Measurements from ENCODE around the gene DLX1.
"Not testable (repeated sequence)": the region's sequence is repeated elsewhere in the genome, so short reads cannot be mapped to it uniquely, and the experiment has no call there.

The DLX1 gene

DNA sequence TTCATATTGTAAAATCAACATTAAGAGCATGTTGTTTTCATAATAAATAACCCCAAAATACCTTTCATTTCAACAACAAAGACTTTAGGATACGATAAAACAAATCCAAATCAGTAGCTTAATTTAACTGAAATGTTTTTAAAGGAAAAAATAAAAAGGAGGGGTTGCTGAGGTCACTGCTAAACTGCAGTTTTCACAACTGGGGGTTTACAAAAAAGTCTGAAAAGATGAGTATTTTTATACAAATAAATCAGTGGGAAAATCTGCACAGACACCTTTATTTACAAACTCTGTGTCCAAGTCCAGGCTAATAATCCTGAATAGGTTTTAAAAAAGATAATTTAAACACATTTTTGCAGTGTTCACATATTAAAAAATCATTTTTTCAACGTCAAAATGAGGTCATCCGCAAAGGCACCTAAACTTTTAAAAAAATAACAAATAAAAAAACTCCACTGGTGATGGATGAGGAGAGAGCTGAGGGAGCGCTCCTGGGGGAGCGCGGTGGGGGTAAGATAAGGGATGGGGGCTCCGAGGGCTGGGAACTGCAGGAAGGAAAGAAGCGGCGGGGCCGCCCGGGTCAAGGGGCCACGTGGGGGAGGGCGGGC, 14.3 kb downstream of the DLX1 start:
- no peak for DNase-seq

DNA sequence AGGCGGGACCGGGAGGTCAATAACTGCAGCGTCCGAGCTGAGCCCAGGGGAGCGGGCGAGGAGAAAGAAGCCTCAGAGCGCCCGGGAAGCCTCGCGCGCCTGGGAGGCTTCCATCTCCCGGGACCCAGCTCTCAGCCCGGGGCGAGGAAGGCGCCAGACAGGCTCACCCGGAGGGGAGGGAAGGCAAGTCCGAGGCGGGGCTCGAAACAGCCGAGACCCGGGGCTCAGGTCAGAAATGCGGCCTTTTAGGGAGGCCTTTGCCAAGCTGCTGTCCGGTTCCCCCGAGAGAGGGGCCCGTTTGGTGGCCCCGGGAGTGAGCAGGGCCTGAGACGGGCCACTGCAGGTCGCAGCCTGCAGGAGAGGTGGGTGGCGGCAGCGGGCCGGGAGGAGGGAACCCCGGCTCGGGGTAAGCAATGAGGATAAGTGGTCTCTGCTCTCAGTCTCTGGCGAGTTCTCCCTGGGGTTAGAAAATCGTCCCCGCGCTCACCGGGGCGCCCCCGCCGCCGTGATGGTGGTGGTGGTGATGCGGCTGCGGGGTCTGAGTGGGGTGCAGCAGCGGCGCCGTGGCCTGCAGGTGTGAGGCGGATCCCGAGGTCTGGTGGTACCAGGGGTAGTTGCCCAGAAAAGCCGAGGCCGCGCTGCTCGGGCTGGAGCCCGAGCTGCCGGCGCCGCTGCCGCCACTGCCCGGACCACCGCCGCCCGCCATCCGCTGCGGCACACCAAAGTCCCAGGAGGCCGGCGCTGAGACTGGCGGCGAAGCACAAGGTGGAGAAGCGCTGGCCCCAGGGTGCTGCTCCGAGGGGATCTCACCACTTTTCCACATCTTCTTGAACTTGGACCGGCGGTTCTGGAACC, 15.0 kb downstream of the DLX1 start:
- DNase-seq: peak in 2 of 6 experiments; percentile 26 to 42

DNA sequence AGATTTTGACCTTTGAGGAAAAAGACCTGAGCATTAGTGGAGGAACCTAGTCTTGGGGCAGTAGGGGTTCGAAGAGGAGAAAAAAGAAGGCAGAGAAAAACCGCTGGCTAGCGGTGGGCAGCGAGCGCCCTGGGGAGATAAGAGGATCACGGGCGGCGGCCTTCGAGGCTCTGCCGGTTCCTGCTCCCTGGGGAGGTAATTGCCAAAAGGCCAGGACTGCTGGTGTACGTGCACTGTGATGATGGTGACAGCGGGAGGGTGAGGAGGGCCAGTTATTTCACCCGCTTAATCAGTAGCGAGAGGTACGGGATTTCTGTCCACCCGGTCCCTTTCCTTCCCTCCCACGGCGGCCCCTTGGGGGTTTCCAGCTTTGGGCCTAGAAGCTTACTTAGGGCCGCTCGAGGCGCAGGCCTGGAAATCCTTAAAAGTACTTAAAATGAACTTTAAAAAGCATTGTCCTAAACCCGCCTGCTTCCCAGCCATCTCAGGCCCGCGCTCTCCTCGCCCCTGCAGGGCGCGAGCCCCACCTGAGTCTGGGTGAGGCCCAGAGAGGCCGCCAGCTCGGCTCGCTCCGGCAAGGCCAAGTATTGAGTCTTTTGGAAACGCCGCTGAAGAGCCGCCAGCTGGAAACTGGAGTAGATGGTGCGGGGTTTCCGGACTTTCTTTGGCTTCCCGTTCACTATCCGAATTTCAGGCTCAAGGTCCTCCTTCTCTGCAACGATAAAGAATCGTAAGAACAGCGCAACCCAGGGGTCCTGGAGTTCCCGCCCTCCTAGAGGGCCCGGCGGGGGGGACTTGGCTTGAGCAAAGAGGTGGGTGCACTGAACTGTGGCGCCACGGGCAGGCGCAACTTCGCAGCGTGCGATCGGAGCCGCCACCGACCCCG, 15.9 kb downstream of the DLX1 start:
- DNase-seq: peak in 3 of 6 experiments; percentile 34 to 65 (median 57)

DNA sequence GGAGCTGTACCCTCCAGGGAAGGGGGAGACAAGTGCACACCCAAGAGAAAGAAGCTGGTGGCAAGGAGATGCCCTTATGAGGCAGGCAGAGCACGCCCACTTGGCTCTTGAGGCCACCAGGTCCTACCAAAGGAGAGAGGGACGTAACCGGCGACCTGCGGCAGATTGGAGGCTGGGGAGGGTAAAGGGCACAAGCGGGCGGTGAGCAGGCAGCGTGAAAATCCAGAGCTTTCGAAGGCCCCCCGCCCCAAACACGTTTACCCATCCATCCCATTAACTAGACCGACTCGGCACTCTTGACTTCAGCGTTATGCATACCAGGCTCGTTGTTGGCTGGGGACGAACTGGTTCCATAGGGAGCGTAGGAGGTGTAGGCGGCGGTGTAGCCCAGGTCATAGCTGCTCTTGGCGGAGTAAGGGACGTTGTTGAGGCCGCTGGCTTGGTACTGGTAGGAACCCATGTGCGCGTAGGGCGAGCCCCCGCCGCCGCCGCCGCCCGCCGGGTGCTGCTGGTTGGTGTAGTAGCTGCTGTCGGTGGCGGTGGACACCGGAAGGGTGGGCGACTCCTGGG, 16.6 kb downstream of the DLX1 start:
- DNase-seq: peak in 3 of 6 experiments; percentile 48 to 73 (median 57)

DNA sequence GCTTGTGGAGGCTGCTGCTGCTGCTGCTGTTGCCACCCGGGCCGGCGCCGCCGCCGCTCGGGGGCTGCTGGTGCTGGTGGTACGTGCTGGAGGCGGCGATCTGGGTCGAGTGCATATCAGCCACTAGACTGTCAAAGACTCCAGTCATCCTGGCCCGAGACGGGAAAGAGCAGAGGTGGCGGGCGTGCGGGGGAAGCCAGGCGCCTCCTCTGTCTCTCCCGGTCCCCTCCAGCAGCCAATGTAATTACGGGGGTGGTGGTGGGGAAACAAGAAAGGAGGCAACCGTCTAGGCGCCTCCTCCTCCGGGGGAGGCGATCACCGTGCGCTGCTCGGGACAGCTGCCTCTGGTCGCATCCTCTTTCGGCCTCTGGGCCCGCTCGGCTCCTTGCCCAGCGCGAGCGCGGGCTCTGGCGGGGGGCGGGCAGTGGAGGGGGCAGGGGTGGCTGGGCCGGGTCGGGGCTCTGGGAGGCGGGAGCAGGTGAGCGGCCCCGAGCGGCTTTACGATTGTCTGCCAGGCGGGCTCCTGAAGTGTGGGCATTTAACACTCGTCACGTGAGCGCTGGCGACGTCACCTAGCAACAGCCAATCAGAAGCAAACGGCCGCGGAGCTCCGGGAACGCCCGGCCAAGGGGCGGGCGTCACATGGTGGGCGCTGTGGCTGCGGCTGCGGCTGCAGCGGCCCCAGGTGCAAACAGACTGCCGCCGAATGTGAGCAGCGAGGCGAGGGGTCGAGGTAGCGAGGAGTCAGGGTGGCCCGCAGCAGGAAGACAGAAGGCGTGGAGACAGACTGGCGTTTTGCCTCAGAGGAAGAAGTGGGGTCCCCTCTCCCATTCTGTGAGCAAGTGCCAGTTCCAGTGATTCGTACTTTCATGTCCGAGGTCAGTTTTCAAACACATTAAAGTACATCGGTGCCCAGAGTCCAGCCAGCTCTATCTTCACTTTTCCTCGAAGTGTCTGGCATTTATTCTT, 17.4 kb downstream of the DLX1 start, which contains the start of gene DLX2:
DLX2 (minus strand) TSS at position 510 of the 969 bp plus-strand sequence; CDS start at position 148, 362 bp downstream.
- peak in 4 of 6 experiments; percentile 32 to 73 (median 42) for DNase-seq

DNA sequence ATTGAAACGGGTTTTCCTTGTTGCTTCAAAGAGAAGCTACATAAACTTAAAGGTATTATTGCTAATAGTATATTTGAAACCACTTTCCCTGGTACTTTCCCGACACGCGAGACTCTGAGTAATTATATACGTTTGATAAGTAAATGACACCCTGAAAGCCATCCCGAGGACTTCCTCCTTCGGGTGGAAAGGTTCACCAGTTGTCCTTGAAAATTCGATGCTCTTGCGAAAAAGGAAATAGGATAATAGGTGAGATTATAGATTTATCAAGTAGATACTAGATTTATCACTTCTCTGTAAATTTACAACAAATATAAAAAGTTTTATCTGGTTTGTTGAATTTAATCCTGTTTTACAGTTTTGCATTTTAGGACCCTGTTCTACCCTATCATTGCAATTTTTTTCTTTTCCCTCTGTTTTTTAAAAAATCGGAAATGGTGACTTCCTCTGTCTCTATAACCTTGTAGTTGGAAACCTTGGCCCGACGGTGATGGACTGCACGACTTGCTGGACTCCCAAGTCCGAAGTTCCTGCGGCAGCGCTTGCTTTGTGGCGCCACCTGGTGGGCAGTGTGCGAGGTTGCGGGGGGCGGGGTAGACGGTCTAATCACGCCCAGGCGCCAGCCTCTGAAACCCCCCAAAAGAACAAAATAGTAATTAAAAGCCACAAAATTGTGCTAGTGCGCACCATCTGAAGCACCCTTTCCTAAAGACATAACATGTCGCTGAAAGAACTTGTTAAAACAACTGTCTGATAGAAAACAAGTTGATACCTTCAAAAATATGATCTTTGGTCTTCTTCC, 18.4 kb downstream of the DLX1 start:
- peak; percentile 19 to 68 (median 52) for DNase-seq

DNA sequence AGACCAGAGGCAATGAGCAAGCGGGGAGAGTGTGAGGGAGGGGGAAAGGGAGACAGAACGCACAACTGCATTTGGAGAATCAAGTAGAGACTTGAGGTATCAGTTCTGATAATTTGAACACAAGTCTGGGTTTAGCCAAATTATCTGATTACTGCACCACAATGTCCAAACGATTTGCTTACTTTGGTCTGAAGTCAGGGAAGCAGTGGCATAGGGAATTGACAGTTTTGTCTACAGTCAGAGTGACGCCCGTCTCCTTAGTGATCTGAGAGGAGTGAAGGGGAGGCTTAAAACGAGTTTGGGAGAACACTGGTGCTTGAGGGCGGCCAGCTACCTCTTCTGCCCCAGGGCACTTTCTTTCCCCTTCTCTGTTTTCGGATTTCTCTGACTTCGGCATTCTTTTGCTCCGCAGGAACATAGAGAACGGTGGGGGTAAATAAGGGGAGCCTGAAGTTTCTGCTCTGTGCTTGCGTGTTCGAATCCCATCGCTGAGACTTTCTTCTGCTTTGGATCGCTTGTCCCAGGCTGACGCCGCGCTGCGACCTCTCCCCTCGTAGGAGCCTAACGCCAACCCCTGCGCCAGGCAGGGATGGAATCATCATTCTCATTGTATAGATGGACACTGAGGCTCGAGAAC, 20.3 kb downstream of the DLX1 start:
- no peak for DNase-seq

DNA sequence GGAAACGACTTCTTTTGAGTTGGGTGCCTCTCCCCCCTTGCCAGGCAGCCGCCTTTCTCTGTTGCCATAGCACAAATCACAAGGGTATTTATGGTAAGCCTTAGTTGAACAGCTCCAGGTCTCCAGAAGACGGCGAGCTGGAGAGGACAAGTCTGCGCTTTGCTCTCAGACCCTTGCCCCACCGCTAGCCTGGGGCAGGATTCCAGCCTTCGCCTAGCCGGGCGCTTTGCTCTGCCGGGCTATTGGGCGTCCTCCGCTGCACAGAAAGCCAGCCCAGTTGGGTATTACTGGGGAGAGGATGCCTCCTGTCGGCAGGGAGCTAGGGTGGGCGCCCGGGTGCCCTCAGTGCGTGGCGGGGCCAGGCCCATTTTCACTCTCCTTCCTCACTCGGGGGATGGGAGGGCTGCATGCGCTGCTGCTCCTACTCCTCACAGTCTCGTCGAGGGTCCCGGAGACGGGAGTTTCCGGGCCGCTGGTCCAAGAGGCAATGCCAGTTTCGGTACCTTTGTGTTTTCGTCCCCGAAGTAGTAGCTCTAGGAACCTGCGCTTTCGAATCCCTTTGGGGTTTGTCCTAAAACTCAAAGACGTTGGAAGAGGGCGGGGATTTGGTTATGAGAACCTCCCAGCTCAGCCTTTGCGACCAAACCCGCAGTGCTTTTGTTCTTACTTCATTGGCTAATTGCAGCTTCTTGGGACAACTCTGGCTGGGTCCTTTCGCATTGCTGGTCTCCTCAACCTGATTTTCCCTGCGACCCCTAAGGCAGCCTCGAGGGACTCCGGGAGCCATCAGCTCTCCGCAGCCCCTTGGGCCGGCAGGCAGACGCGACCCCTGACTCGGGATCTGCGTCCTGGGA, 21.0 kb downstream of the DLX1 start:
- peak in 3 of 6 experiments; percentile 19 to 65 (median 32) for DNase-seq

DNA sequence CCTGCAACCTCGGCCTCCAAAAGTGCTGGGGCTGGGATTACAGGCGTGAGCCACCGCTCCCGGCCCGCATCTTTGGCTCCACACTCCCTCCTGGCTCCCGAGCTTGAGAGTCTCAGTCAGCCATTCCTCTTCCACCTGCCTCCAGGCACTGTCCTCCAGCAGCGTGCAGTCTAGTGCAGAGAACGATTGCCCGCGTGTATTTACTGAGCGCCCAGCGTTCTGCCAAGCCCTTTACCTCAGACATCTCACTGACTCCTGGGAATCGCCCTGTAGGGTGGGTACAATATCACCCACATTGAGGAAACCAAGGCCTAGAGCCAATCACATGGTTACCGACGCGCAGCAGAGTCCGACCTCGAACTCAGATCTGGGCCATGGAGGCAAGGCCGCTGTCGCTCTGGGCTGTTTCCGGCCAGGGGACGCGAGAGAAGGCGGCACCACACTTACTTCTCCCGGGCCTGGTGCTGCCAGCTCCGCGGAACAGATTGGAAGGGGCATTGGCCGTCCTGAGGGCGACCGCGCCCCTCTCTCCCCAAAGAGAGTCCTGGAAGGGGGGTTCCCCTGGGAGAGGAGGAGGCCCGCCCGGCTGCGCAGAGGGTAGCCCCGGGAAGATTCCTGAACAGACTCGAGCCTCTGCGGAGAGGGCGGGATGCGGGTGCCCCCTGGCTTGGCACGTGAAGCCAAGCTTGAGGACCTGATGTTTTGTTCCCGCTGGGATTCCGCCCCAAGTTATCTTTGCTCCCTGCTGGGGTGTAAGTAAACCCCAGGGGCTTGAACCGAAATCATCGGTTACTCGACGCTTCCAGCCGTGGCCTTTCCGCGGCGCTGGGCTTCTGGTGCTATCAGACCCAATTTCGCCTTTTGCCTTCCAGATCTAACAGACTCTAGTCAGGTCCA, 22.6 kb downstream of the DLX1 start:
- peak in 1 of 6 experiments; percentile 42 for DNase-seq

DNA sequence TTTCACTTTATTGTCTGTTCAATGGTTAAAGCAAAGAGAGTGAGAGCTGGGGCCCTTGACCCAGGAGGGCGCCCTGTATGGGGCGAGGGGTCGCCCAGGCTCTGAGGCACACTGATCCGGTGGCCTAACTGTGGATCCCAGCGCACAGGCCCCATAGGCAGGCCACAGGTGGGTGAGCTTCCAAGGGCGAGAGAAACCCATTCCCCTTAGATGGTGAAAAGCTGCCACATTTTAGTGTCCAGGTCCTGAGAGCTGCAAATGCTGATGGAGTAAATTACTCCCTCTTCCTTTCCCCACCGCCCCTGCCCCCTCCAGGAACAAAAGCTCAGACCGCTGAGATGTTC, 23.3 kb downstream of the DLX1 start:
- DNase-seq: no peak

DNA sequence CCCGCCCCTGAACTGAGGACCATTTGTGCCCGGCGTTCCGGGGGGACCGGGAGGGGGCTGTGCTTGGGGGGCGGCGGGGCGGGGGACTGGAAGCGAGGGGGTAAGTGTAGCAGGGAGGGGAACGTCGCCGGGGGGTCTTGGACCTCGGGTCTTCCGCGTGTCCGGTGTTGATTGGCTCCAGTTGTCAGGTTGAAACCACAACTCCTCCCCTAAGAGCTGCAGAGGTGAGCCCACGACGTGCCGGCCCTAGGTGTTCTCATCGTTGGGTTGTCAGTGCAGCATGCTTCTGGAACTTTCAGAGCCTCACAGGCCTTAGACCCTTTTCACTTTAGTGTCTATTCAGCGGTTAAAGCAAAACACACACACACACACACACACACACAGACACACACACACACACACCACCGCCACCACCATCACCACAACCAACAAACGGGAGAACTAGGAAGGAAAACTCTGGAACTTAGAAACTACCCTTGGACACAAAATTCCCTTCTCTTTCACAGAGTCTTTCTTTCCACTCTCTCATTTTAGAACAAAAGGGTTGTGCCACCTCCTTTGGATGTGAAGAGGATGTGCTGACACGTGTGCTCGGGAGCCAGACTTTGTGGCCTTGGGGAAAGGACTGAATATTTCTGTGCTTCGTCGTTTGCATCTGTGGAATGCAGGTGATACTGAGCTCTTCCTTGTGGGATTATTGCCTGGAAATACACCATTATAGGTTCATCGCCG, 24.1 kb downstream of the DLX1 start:
- no peak for DNase-seq

DNA sequence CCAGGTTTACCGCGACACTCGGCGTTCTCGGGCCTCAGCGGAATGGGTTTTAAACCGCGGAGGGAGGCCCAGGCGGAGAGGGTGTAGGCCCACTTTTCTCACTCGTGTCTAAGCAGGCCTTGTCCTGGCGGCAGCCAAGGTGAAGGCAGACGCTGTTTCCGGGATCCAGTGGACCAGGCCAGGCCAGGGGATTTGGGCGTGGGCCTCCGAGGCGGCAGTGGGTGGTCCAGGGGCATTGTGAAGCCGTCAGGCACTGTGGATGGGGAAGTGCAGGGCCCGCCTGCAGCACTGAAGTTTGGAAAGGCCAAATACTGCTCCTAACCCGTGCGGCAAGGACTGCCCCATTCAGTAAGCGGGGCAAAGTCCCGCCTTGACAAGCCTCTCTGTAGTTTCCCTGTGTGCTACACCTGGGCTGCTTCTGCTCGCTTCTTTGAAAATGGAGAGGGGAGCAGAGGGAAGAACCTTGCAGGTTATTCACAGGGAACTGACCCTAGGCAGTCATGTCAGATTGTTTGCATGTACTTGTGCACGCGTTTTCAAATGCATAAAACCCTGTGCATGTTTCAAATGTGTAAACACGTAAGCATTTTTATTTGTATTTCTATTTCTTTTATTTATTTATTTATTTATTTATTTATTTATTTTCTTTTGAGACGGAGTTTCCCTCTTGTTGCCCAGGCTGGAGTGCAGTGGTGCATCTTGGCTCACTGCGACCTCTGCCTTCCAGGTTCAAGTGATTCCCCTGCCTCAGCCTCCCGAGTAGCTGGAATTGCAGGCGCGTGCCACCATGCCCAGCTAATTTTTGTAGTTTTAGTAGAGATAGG, 24.9 kb downstream of the DLX1 start:
- no peak for DNase-seq

DNA sequence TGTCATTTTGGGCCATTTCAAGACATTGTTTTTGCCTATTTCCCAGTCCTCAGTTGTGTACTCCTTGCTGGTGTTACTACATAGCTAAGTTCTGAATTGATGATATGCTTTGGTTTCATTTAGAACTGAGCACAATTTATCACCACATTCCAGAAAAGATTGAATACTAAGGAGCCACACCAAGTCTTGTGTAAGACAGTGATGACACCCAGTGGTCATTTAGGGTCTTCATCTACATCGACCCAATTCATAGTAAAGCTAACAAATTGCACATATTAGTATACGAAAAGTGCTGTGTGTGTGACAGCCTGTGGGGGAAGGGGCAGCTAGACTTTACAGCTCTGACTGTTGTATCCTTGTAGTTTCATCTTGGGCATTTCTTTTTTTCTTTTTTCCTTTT, 28.3 kb downstream of the DLX1 start:
- DNase-seq: no peak

DNA sequence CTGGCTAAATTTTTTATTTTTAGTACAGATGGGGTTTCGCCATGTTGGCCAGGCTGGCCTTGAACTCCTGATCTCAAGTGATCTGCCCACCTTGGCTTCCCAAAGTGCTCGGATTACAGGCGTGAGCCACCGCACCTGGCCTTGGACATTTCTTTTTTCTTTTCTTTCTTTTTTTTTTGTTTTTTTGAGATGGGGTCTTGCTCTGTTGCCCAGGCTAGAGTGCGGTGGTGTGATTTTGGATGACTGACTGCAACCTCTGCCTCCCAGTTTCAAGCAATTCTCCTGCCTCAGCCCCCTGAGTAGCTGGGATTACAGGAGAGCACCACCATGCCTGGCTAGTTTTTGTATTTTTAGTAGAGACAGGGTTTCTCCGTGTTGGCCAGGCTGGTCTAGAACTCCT, 28.9 kb downstream of the DLX1 start:
- DNase-seq: not testable (repeated sequence)

DNA sequence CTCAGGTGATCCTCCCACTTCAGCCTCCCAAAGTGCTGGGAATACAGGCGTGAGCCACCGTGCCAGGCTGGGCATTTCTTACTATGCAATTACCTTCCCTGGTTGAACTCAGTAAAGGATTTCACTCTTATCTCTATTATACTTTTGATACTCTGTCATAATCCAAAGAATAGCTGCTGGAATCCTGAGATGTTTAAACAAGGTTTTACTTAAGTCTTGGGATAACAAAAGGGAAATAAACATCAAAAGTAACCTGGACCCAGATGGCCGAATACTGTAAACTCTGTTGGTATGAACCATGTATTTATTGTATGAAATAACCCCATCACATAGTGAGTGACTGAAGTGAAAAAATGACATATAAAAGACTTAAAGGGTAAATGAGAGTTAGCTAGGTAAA, 29.3 kb downstream of the DLX1 start:
- no peak for DNase-seq

DNA sequence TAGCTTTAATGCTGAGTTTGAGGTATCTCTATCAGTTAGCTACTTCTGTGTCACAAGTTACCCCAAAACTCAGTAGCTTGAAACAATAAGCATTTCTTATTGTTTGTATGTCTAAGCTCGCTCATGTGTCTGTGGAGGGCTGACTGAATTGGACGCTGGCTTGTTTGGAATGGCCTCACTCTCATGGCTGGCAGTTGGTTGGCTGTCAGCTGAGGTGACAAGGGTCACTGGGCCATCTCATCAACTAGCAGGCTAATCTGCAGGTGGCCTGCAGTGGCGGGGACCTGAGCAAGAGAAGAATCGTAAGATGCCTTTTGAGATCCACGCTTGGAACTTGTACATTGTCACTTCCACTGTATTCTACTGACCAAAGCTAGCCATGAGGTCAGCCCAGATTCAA, 30.8 kb downstream of the DLX1 start:
- DNase-seq: no peak

DNA sequence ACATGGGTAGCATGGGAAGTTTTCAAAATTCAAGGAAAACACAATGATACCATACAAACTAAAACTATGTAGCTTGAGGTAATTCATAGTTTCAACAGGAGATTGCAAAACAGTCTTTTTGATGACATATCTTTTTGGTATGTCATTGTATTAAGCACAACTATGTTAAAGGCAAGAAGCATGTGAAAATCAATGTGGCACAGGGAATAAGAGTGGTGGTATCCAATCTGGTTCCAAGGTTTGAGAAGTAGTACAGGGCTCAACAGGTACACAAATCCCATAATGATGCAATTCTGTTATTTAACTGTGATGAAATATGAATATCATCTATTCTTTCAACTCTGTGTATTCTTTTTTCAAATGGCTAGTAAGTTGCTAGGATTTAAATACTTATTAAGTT, 33.8 kb downstream of the DLX1 start:
- no peak for DNase-seq

Measured in stimulated activated naive CD4-positive, alpha-beta T cell (primary cell).